ENCODE results near the gene RASSF5. TPM values are rescaled to one million over a fixed set of nuclear protein-coding genes. Genes with fewer than 3 reads are reported as not detected.

RASSF5 gene
- total RNA-seq, 1 experiment from 2014 or later: 0.75 TPM

GRCh38 chr1:206476591-206476990 lies 30.7 kb upstream of the RASSF5 start:
- no peaks in the 10 kb centered on the region for H3K27me3 ChIP-seq (replicated peaks; ENCODE audit: insufficient read depth, low read depth, low read length, poor library complexity)
- POLR2A ChIA-PET (ENCODE audit: low non-redundant PET): no interaction called here
- no peak for DNase-seq (ENCODE audit: low spot score)
- TF ChIP-seq, protein P1, sequence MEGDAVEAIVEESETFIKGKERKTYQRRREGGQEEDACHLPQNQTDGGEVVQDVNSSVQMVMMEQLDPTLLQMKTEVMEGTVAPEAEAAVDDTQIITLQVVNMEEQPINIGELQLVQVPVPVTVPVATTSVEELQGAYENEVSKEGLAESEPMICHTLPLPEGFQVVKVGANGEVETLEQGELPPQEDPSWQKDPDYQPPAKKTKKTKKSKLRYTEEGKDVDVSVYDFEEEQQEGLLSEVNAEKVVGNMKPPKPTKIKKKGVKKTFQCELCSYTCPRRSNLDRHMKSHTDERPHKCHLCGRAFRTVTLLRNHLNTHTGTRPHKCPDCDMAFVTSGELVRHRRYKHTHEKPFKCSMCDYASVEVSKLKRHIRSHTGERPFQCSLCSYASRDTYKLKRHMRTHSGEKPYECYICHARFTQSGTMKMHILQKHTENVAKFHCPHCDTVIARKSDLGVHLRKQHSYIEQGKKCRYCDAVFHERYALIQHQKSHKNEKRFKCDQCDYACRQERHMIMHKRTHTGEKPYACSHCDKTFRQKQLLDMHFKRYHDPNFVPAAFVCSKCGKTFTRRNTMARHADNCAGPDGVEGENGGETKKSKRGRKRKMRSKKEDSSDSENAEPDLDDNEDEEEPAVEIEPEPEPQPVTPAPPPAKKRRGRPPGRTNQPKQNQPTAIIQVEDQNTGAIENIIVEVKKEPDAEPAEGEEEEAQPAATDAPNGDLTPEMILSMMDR (conservative IDR thresholded peaks at IDR 0.05; ENCODE audit: low read depth, low read length): no peak
- no peak for TF ChIP-seq EZH2 (IDR thresholded peaks at IDR 0.05; ENCODE audit: borderline replicate concordance, low read depth, low read length, poor library complexity, severe bottlenecking)
- no peaks in the 10 kb centered on the region for H3K36me3 ChIP-seq (ENCODE audit: insufficient read depth, low read length, poor library complexity, severe bottlenecking)
- intact Hi-C loops (cut with micrococcal nuclease; ENCODE audit: unreplicated experiment): loop anchor here (10.0 kb wide), 1 partner anchor 508 kb away; no protein-coding TSS in a partner anchor
- no peak overlapping the region for H3K4me3 ChIP-seq (ENCODE audit: low read depth, low read length, poor library complexity, severe bottlenecking)
- CTCF ChIA-PET: no interaction called here
- H3K9me3 ChIP-seq (ENCODE audit: low read depth, low read length, poor library complexity, severe bottlenecking): no peaks in the 10 kb centered on the region
- no TSS peak for BruUV-seq (replicated peaks)
- H3K27ac ChIP-seq (ENCODE audit: low read depth, low read length, poor library complexity, severe bottlenecking): no peak overlapping the region
- H3K4me1 ChIP-seq (ENCODE audit: insufficient read depth, low read length, poor library complexity, severe bottlenecking): peaks cover 12% of the 10 kb centered on the region

DNA sequence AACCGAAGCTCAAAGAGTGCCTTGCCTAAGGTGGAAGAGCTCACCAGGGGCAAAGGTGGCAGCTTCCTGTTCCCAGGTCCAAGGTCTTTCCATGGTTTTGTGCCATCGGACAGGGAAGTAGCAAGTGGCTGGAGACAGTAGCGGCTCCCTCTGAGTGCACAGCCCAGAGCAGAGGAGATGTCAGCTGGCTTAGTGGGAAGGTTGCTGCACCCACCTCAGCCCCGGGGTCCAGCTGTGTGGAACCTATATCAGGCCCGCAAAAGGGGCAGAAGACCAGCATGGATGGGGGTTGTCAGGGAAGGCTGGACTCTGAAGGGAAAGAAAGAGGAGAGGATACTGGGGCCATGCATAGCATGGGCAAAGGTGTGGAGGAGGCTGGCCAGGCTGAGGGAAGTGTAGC lies 30.2 kb upstream of the RASSF5 start:
- intact Hi-C loops (cut with micrococcal nuclease; ENCODE audit: unreplicated experiment): loop anchor here (10.0 kb wide), 1 partner anchor 508 kb away; no protein-coding TSS in a partner anchor
- no peak overlapping the region for H3K27ac ChIP-seq (ENCODE audit: low read depth, low read length, poor library complexity, severe bottlenecking)
- CTCF ChIA-PET: interaction anchor here (0.9 kb wide), 1 partner anchor 14 kb away, joined by 3 read pairs; no protein-coding TSS in a partner anchor
- H3K4me3 ChIP-seq (ENCODE audit: low read depth, low read length, poor library complexity, severe bottlenecking): no peak overlapping the region
- TF ChIP-seq, protein P1 (conservative IDR thresholded peaks at IDR 0.05; ENCODE audit: low read depth, low read length): no peak
- no peak for TF ChIP-seq EZH2 (IDR thresholded peaks at IDR 0.05; ENCODE audit: borderline replicate concordance, low read depth, low read length, poor library complexity, severe bottlenecking)
- H3K27me3 ChIP-seq (replicated peaks; ENCODE audit: insufficient read depth, low read depth, low read length, poor library complexity): no peaks in the 10 kb centered on the region
- DNase-seq (ENCODE audit: low spot score): no peak
- peaks cover 7% of the 10 kb centered on the region for H3K4me1 ChIP-seq (ENCODE audit: insufficient read depth, low read length, poor library complexity, severe bottlenecking)
- H3K9me3 ChIP-seq (ENCODE audit: low read depth, low read length, poor library complexity, severe bottlenecking): no peaks in the 10 kb centered on the region
- H3K36me3 ChIP-seq (ENCODE audit: insufficient read depth, low read length, poor library complexity, severe bottlenecking): no peaks in the 10 kb centered on the region
- POLR2A ChIA-PET (ENCODE audit: low non-redundant PET): no interaction called here
- no TSS peak for BruUV-seq (replicated peaks)

DNA sequence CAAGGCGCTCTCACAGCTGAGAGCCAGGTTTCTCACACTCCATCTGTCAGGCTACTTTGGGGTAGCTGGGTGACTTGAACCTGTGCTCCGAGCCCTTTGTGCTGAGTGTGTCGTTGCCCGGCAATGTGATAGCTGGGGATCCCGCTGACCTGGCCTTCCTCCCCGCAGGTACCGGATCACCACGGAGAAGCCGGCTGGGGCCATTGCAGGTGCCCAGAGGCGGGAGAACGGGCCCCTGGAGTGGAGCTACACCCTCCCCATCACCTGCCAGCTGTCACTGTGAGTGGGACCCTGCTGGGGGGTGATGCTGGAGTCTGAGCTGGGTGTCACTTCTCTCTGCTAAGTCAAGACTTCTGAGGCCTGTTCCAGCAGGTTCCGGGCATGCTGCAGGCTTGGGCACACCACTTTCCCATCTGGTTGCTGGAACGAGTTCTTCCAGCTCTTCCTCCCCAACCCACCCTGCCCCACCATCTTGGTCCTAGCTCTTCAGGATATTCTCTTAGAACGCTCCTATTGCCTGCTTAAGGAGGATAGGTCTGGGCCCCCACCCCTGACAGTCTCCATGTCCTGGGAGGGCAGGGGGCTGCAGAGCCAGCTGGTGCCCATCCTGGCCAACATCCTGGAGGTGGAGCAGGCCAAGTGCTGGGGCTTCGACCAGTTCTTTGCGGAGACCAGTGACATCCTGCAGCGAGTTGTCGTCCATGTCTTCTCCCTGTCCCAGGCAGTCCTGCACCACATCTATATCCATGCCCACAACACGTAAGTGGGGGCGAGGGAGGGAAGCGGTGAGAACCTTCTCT lies 29.6 kb upstream of the RASSF5 start:
- no peak for DNase-seq (ENCODE audit: low spot score)
- H3K4me1 ChIP-seq (ENCODE audit: insufficient read depth, low read length, poor library complexity, severe bottlenecking): peaks cover under 1% of the 10 kb centered on the region
- H3K27ac ChIP-seq (ENCODE audit: low read depth, low read length, poor library complexity, severe bottlenecking): no peak overlapping the region
- TF ChIP-seq, protein P1 (conservative IDR thresholded peaks at IDR 0.05; ENCODE audit: low read depth, low read length): no peak
- no peak for TF ChIP-seq EZH2 (IDR thresholded peaks at IDR 0.05; ENCODE audit: borderline replicate concordance, low read depth, low read length, poor library complexity, severe bottlenecking)
- intact Hi-C loops (cut with micrococcal nuclease; ENCODE audit: unreplicated experiment): loop anchor here (10.0 kb wide), 1 partner anchor 507 kb away; no protein-coding TSS in a partner anchor
- BruUV-seq (replicated peaks): no TSS peak
- no peak overlapping the region for H3K4me3 ChIP-seq (ENCODE audit: low read depth, low read length, poor library complexity, severe bottlenecking)
- POLR2A ChIA-PET (ENCODE audit: low non-redundant PET): no interaction called here
- CTCF ChIA-PET: interaction anchor here (0.9 kb wide), 1 partner anchor 14 kb away, joined by 3 read pairs; no protein-coding TSS in a partner anchor
- H3K27me3 ChIP-seq (replicated peaks; ENCODE audit: insufficient read depth, low read depth, low read length, poor library complexity): no peaks in the 10 kb centered on the region
- H3K9me3 ChIP-seq (ENCODE audit: low read depth, low read length, poor library complexity, severe bottlenecking): no peaks in the 10 kb centered on the region
- no peaks in the 10 kb centered on the region for H3K36me3 ChIP-seq (ENCODE audit: insufficient read depth, low read length, poor library complexity, severe bottlenecking)

Measured in A673 (cell line).